Activated T-cell treated with anti-CD3 and anti-CD28 coated beads, Interleukin-2, amount 50 U/mL, for 24 hours (primary cell): ENCODE measurements around the gene TMEM184C.

Experiments
- DNase-seq: peaks from one replicate; pipeline ENCODE4 v3.0.0-alpha.2; 2020
- H3K27ac Mint-ChIP-seq: 2 replicates; pipeline ENCODE4 v1.8.0; 2020; ENCODE audit warnings: mild to moderate bottlenecking, mixed read lengths
- H3K27me3 Mint-ChIP-seq: 2 replicates; pipeline ENCODE4 v1.8.0; 2020; ENCODE audit warnings: mixed read lengths
- H3K36me3 Mint-ChIP-seq: 2 replicates; pipeline ENCODE4 v1.8.0; 2020; ENCODE audit warnings: low read depth, mixed read lengths
- H3K4me1 Mint-ChIP-seq: 2 replicates; pipeline ENCODE4 v1.8.0; 2020; ENCODE audit warnings: low read depth, mixed read lengths
- H3K4me3 Mint-ChIP-seq: 2 replicates; pipeline ENCODE4 v1.8.0; 2020; ENCODE audit warnings: mild to moderate bottlenecking, moderate library complexity, mixed read lengths
- H3K9me3 Mint-ChIP-seq: 2 replicates; pipeline ENCODE4 v1.8.0; 2020; ENCODE audit warnings: mixed read lengths

Gene TMEM184C

GRCh38 chr4:147617173-147617840 lies at the start of gene TMEM184C:
TMEM184C (plus strand) TSS chr4:147617397; CDS start chr4:147617957, 560 bp downstream.
- peak; percentile 99 for DNase-seq
- Mint-ChIP-seq H3K36me3 (peaks cover 36% of the 10 kb centered on the region), H3K9me3 (no peaks in the 10 kb centered on the region)

DNA sequence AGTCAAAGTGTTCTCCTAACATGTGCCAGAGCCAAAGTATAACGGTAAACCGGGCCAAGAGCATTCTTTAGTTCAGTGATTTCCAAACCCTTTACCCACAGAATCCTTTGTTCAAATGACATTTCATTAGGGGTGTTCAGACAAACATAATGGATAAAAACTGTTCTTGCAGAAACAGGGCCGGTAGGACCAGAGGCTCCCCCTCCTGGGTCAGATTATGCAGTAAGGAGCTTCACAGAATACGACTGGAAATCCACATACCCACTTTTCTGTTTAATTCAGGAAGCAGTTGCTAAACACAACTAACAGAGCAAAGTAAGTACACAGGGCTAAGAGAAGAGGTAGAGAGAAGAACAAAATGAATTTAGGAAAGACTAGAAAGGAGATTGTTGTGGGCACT lies 46.6 kb upstream of the TMEM184C start:
- no peaks in the 10 kb centered on the region for H3K9me3 Mint-ChIP-seq

More at GRCh38 chr4:147617173-147617840, at the start of gene TMEM184C:
- Mint-ChIP-seq H3K27me3 (no peaks in the 10 kb centered on the region), H3K4me3 (peak within 1 kb of the TSS; percentile 98), H3K4me1 (peaks cover 41% of the 10 kb centered on the region), H3K27ac (peak within 1 kb of the TSS; percentile 98)

DNA sequence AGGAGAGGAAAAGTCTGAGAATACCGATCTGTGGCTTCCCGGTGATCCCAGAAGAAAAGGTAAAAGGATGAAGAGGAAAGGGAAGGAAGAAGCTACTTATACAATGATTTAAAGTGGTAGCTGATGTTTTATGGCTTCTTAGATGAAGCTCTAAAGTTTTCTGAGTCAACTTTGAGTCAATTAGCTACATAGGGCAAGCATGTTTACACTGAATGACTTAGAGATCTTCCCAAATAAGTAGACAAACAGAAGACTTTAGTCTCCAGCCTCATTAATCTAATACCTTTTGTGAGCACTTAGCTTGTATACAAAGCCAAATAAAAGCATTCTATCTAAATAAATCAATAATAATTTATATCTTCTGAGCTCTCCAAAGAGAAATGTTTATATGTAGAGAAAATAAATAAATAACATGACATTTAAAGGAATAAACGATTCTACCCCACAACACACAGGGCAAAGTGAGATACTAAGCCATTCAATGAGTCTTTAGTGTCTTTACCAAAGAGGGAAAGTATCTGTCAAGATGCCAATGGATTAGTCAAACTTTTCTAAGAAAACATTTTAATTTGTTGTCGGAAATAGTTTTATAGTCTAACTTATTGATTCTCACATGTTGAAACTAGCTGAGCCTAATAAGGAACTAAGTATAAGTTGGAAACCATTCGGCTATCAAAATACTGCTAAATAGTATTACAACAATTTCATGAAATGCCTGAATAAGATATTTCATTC lies 46.0 kb upstream of the TMEM184C start:
- no peak for DNase-seq
- Mint-ChIP-seq H3K9me3 (no peaks in the 10 kb centered on the region), H3K27me3 (peaks cover 3% of the 10 kb centered on the region), H3K36me3 (no peaks in the 10 kb centered on the region), H3K4me1 (no peaks in the 10 kb centered on the region), H3K27ac (no peak overlapping the region), H3K4me3 (no peak overlapping the region)

More for the DNA sequence above, 46.6 kb upstream of the TMEM184C start:
- DNase-seq: no peak
- Mint-ChIP-seq H3K4me1 (no peaks in the 10 kb centered on the region), H3K36me3 (no peaks in the 10 kb centered on the region), H3K4me3 (no peak overlapping the region), H3K27ac (no peak overlapping the region), H3K27me3 (peaks cover 3% of the 10 kb centered on the region)

DNA sequence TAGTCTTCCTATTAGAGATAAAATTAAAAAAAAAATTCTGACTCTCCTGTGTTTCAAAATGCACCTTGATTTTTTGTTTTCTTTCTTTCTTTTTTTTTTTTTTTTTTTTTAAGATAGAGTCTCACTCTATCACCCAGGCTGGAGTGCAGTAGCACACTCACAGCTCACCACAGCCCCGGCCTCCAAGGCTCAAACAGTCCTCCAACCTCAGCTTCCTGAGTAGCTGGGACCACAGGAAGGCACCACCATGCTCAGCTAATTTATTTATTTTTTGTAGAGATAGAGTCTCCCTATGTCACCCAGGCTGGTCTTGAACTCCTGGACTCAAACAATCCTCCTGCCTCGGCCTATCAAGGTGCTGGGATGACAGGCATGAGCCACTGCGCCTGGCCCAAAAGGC lies 41.1 kb upstream of the TMEM184C start:
- H3K9me3 Mint-ChIP-seq: no peaks in the 10 kb centered on the region
- H3K4me3 Mint-ChIP-seq: no peak overlapping the region
- H3K27me3 Mint-ChIP-seq: no peaks in the 10 kb centered on the region
- no peaks in the 10 kb centered on the region for H3K4me1 Mint-ChIP-seq
- no peak for DNase-seq
- no peaks in the 10 kb centered on the region for H3K36me3 Mint-ChIP-seq
- H3K27ac Mint-ChIP-seq: no peak overlapping the region

DNA sequence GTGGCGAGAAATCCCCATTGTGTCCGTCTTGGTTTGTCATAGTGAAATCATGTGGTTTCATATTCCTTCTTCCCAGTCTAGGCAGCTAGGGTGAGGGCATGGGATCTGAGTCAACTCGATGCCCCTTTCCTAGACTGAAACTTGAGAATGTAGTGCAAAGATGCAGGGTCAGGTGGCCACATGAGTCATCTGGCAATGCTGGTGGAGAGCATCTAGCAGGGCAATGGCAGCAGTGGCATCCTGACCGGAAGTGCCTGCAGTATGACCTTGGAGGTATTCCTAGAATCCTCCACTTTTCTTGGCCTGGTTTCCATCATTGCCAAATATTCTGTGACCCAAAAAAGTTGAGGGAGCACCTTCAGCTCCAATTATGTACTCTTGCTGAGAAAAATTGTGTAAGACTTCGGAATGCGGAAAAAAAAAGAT lies 39.1 kb upstream of the TMEM184C start:
- no peaks in the 10 kb centered on the region for H3K27me3 Mint-ChIP-seq

GRCh38 chr4:147578593-147578992 lies 38.6 kb upstream of the TMEM184C start:
- H3K36me3 Mint-ChIP-seq: no peaks in the 10 kb centered on the region
- no peak for DNase-seq
- H3K9me3 Mint-ChIP-seq: no peaks in the 10 kb centered on the region
- no peak overlapping the region for H3K27ac Mint-ChIP-seq
- no peak overlapping the region for H3K4me3 Mint-ChIP-seq
- no peaks in the 10 kb centered on the region for H3K4me1 Mint-ChIP-seq
- H3K27me3 Mint-ChIP-seq: no peaks in the 10 kb centered on the region

More for the DNA sequence above, 39.1 kb upstream of the TMEM184C start:
- no peaks in the 10 kb centered on the region for H3K36me3 Mint-ChIP-seq
- no peak overlapping the region for H3K27ac Mint-ChIP-seq
- H3K4me3 Mint-ChIP-seq: no peak overlapping the region
- no peak for DNase-seq
- no peaks in the 10 kb centered on the region for H3K9me3 Mint-ChIP-seq
- H3K4me1 Mint-ChIP-seq: no peaks in the 10 kb centered on the region

GRCh38 chr4:147580396-147580795 lies 36.8 kb upstream of the TMEM184C start:
- H3K4me1 Mint-ChIP-seq: no peaks in the 10 kb centered on the region
- no peak for DNase-seq
- no peaks in the 10 kb centered on the region for H3K36me3 Mint-ChIP-seq
- no peak overlapping the region for H3K4me3 Mint-ChIP-seq
- H3K9me3 Mint-ChIP-seq: peaks cover 3% of the 10 kb centered on the region
- H3K27me3 Mint-ChIP-seq: peaks cover 2% of the 10 kb centered on the region
- no peak overlapping the region for H3K27ac Mint-ChIP-seq

DNA sequence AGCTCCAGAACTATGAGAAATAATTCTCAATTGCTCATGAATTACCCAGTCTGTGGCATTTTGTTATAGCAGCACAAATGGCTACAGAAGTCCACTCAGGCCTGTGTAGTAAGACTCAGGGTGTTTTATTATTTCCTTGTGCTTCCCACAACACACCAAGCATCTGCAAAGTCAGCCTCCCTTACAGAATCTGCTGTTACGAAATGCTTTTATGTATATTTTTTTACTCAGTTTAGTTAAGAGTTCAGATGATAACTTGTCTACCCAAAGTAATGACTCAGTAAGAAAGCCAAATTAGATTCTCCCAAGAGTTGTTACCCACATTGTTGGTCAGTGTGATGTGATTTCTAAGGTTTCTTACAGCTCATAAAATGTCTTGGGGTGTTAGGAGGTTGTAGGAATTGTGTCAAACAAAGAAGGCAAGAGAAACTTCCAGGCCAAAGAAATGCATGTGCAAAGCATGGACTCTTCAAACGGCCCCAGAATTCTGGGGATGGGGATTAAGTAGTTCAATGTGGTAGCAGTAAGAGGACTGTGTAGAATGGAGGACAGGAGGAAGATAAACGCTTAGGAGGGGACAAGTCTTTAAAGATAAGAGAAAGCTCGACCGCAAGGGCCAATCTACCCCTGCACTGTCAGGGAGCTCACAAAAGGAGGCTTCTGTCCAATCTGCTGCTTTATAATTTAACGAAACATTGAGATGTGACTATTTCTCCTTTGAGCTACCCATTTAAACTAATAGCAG lies 35.4 kb upstream of the TMEM184C start:
- H3K36me3 Mint-ChIP-seq: no peaks in the 10 kb centered on the region

DNA sequence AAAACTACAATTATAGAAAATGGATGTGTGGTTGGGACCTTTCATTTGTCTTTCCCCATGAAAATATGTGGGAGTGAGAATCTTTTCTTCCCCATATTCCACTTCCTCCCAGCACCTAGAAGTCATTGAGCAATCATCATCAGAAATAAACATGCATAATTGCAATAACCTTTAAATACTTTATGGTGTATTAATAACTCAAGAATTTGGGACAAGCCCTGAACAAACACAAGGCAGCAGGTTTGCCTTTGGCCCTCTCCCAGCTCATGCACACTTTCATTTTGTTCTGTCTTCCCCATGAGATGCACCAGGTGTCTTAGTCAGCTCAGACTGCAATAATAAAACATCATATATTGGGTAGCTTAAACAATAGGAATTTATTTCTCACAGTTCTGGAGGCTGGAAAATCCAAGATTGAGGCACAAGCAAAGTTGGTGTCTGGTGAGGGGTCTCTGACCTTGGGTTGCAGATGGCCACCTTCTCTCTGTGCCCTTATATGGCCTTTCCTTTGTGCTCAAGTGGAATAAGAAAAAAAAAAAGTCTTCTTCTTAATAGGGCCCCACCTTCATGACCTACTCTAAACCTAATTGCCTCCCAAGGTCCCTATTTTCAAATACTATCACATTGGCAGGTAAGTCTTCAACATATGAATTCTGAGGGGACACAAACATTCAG lies 34.7 kb upstream of the TMEM184C start:
- DNase-seq: no peak
- Mint-ChIP-seq H3K9me3 (peaks cover 3% of the 10 kb centered on the region), H3K4me1 (no peaks in the 10 kb centered on the region), H3K36me3 (no peaks in the 10 kb centered on the region), H3K27me3 (peaks cover 10% of the 10 kb centered on the region), H3K27ac (no peak overlapping the region), H3K4me3 (no peak overlapping the region)

More for the DNA sequence above, 35.4 kb upstream of the TMEM184C start:
- Mint-ChIP-seq H3K4me3 (no peak overlapping the region), H3K27ac (no peak overlapping the region), H3K27me3 (peaks cover 10% of the 10 kb centered on the region), H3K9me3 (peaks cover 3% of the 10 kb centered on the region), H3K4me1 (no peaks in the 10 kb centered on the region)
- DNase-seq: no peak

- no peak overlapping the region for H3K27ac Mint-ChIP-seq
- no peaks in the 10 kb centered on the region for H3K36me3 Mint-ChIP-seq
- DNase-seq: no peak
- H3K9me3 Mint-ChIP-seq: peaks cover 3% of the 10 kb centered on the region
- no peak overlapping the region for H3K4me3 Mint-ChIP-seq
- H3K4me1 Mint-ChIP-seq: no peaks in the 10 kb centered on the region
- H3K27me3 Mint-ChIP-seq: peaks cover 10% of the 10 kb centered on the region
These were observed 33.3 kb upstream of the TMEM184C start for GRCh38 chr4:147583876-147584275.

- Mint-ChIP-seq H3K4me1 (peaks cover 2% of the 10 kb centered on the region), H3K36me3 (no peaks in the 10 kb centered on the region), H3K27ac (no peak overlapping the region), H3K27me3 (peaks cover 10% of the 10 kb centered on the region), H3K4me3 (no peak overlapping the region), H3K9me3 (peaks cover 3% of the 10 kb centered on the region)
- no peak for DNase-seq
These were observed 31.2 kb upstream of the TMEM184C start for GRCh38 chr4:147586032-147586431.

DNA sequence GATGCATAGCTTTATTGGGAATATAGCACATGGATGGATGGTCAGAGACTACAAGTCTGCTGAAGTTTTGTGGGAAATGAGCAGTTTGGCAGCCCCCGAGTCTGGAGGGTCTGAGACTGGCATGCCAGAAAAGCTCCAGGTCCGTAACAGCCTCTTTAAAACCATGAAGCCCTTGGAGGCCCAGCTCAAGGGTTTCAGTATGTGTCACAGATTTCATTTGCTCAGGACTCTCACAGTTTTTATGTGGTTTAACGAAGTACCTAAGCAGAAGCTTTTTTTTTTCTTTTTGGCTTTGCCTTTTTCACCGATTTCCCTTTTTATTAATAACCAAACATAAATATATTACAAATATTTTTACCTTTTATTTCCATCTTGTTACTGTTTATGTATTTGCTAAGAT lies 30.6 kb upstream of the TMEM184C start:
- no peak overlapping the region for H3K4me3 Mint-ChIP-seq
- H3K27me3 Mint-ChIP-seq: peaks cover 10% of the 10 kb centered on the region
- H3K9me3 Mint-ChIP-seq: peaks cover 3% of the 10 kb centered on the region
- H3K36me3 Mint-ChIP-seq: no peaks in the 10 kb centered on the region
- H3K4me1 Mint-ChIP-seq: peaks cover 2% of the 10 kb centered on the region
- no peak for DNase-seq
- H3K27ac Mint-ChIP-seq: no peak overlapping the region

DNA sequence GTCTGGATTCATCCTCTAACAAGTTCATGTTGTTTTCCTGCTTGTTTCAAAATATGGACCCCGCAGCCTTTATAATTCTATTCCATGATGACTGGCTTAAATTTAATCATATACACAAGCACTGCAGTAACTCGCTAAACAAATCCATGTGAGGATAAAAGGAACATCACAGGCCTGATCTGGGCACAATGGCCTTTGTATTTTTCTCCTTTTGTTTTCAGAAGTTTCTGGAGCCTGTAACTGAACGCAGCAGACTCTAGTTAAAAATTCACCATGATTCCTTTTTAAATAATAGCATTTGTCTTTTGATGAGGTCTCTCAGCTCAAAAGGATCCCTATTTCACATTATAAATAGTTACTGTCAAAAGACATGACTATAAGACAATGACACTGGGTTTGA lies 30.2 kb upstream of the TMEM184C start:
- Mint-ChIP-seq H3K4me3 (no peak overlapping the region), H3K36me3 (no peaks in the 10 kb centered on the region), H3K27ac (no peak overlapping the region), H3K4me1 (peaks cover 2% of the 10 kb centered on the region), H3K9me3 (peaks cover 3% of the 10 kb centered on the region), H3K27me3 (peaks cover 10% of the 10 kb centered on the region)
- DNase-seq: no peak

GRCh38 chr4:147589586-147589985 lies 27.6 kb upstream of the TMEM184C start:
- H3K9me3 Mint-ChIP-seq: peaks cover 2% of the 10 kb centered on the region
- peaks cover 4% of the 10 kb centered on the region for H3K4me1 Mint-ChIP-seq
- no peak for DNase-seq
- no peak overlapping the region for H3K4me3 Mint-ChIP-seq
- H3K36me3 Mint-ChIP-seq: no peaks in the 10 kb centered on the region
- H3K27ac Mint-ChIP-seq: no peak overlapping the region
- H3K27me3 Mint-ChIP-seq: peaks cover 16% of the 10 kb centered on the region
